OCI-LY7 (cell line): ENCODE results near the gene KHDRBS2. TPM values are rescaled to one million over a fixed set of nuclear protein-coding genes. Genes with fewer than 3 reads are reported as not detected.

ENCODE experiments used
- BruUV-seq: library from RNA; stranded (reverse); fragments of 400-500 nt; replicated peaks from 2 replicates; lab custom pipeline; 2021; lab: Mats Ljungman, UMichigan
- CTCF ChIA-PET: fragments of 300-600 bp; sonication (Branson Sonifier 250); formaldehyde crosslinking; loops from one replicate; lab custom pipeline; 2022; ENCODE audit warnings: antibody characterized with exemption; ENCODE audit not compliant: unreplicated experiment; lab: Charles Lee
- POLR2A ChIA-PET: fragments of 300-600 bp; sonication (Branson Sonifier 250); formaldehyde crosslinking; loops from one replicate; lab custom pipeline; 2022; ENCODE audit warnings: antibody characterized with exemption; lab: Charles Lee
- DNase-seq: peaks from one replicate; pipeline ENCODE4 v3.0.0-alpha.2; 2015; ENCODE audit warnings: low spot score
- H2AFZ ChIP-seq: fragments of 200-600 bp; sonication (generic), shearing (Covaris generic); 2 replicates; pipeline ENCODE4 v1.6.1; 2014; ENCODE audit warnings: mild to moderate bottlenecking, antibody characterized with exemption, low read length, moderate library complexity
- H3K27ac ChIP-seq: fragments of 200-600 bp; sonication (generic); 2 replicates; pipeline ENCODE4 v1.5.1; 2014; ENCODE audit warnings: mixed run types, low read depth, mild to moderate bottlenecking, moderate library complexity, low read length, inconsistent platforms; ENCODE audit not compliant: poor library complexity, severe bottlenecking
- H3K36me3 ChIP-seq: fragments of 200-600 bp; sonication (generic); 2 replicates; pipeline ENCODE4 v1.6.1; 2014; ENCODE audit warnings: mild to moderate bottlenecking, antibody characterized with exemption, low read length, moderate library complexity, mixed read lengths; ENCODE audit not compliant: insufficient read depth
- H3K4me1 ChIP-seq: fragments of 200-600 bp; sonication (generic); 2 replicates; pipeline ENCODE4 v1.5.1; 2014; ENCODE audit warnings: mild to moderate bottlenecking, low read length; ENCODE audit not compliant: insufficient read depth, poor library complexity, severe bottlenecking
- H3K4me2 ChIP-seq: fragments of 200-600 bp; sonication (generic); 2 replicates; pipeline ENCODE4 v1.6.1; 2014; ENCODE audit warnings: mild to moderate bottlenecking, low read length
- H3K4me3 ChIP-seq: fragments of 200-600 bp; sonication (generic); 2 replicates; pipeline ENCODE4 v1.5.1; 2014; ENCODE audit warnings: mild to moderate bottlenecking, low read depth, low read length; ENCODE audit not compliant: poor library complexity, severe bottlenecking
- H3K79me2 ChIP-seq: fragments of 200-600 bp; sonication (generic); 2 replicates; pipeline ENCODE4 v1.6.1; 2016; ENCODE audit warnings: low read depth, mild to moderate bottlenecking, low read length, moderate library complexity, mixed read lengths; ENCODE audit not compliant: insufficient read depth
- H3K9me2 ChIP-seq: fragments of 200-600 bp; sonication (generic); 2 replicates; pipeline ENCODE4 v1.6.1; 2016; ENCODE audit warnings: mild to moderate bottlenecking, low read length, mixed read lengths; ENCODE audit not compliant: insufficient read depth
- H3K9me3 ChIP-seq: fragments of 200-600 bp; sonication (generic); 2 replicates; pipeline ENCODE4 v1.6.1; 2014; ENCODE audit warnings: mild to moderate bottlenecking, mixed run types, low read length, mixed read lengths
- H4K20me1 ChIP-seq: fragments of 200-600 bp; sonication (generic); 2 replicates; pipeline ENCODE4 v1.6.1; 2014; ENCODE audit warnings: mild to moderate bottlenecking, antibody characterized with exemption, low read length, moderate library complexity, mixed read lengths; ENCODE audit not compliant: insufficient read depth
- CTCF ChIP-seq: fragments of 200-600 bp; sonication (generic); conservative IDR thresholded peaks from 2 replicates; pipeline ENCODE4 v1.5.1; 2014; ENCODE audit warnings: mild to moderate bottlenecking, antibody characterized with exemption, low read length, moderate library complexity, mixed read lengths
- EZH2phosphoT487 ChIP-seq: fragments of 200-600 bp; sonication (generic); IDR thresholded peaks from 2 replicates; pipeline ENCODE4 v1.6.1; 2018; ENCODE audit warnings: low read depth, borderline replicate concordance, mild to moderate bottlenecking, mixed run types, antibody characterized with exemption, low read length, moderate library complexity, mixed read lengths
- intact Hi-C: fragments of 100-400 bp; cut with micrococcal nuclease; formaldehyde crosslinking; loops from one replicate; pipeline ENCODE4 v1.10.0; 2022; ENCODE audit not compliant: unreplicated experiment
- total RNA-seq, 2 experiments: library from RNA; depleted of rRNA in 1 of 2; stranded (reverse); fragments of >200 nt in 1 of 2; shearing (Covaris generic) in 1 of 2; gene quantifications; 2 replicates each; pipeline ENCODE4 v1.2.3, GENCODE V29; 2014 to 2022

KHDRBS2 gene
- total RNA-seq, 2 experiments from 2014 or later, result 1.7 to 7.6 TPM

- H4K20me1 ChIP-seq, result no peaks in the 10 kb centered on the region
- no peaks in the 10 kb centered on the region for H3K79me2 ChIP-seq
- no peaks in the 10 kb centered on the region for H3K4me1 ChIP-seq
- H3K9me2 ChIP-seq, result no peaks in the 10 kb centered on the region
- H3K4me2 ChIP-seq, result no peak overlapping the region
- ChIA-PET POLR2A (interaction anchor here (0.5 to 1.4 kb wide), 4 partner anchors 8 to 576 kb away, joined by 3 to 4 read pairs (median 3); no protein-coding TSS in a partner anchor), CTCF (no interaction called here)
- DNase-seq, result no peak
- BruUV-seq, result no TSS peak
- no peaks in the 10 kb centered on the region for H3K36me3 ChIP-seq
- H3K9me3 ChIP-seq, result no peaks in the 10 kb centered on the region
- H3K4me3 ChIP-seq, result no peak overlapping the region
- no peak overlapping the region for H2AFZ ChIP-seq
- TF ChIP-seq CTCF (no peak), EZH2phosphoT487 (no peak)
- no peak overlapping the region for H3K27ac ChIP-seq
- intact Hi-C loops, result no loop called here
Observed at GRCh38 chr6:61649845-61650244, 636.2 kb downstream of the KHDRBS2 start.

GRCh38 chr6:61640463-61640862 lies 645.6 kb downstream of the KHDRBS2 start:
- no peaks in the 10 kb centered on the region for H3K9me2 ChIP-seq
- H3K9me3 ChIP-seq, result no peaks in the 10 kb centered on the region
- CTCF ChIA-PET, result no interaction called here
- no peak overlapping the region for H3K27ac ChIP-seq
- H2AFZ ChIP-seq, result no peak overlapping the region
- H3K36me3 ChIP-seq, result no peaks in the 10 kb centered on the region
- TF ChIP-seq EZH2phosphoT487 (no peak), CTCF (no peak)
- intact Hi-C loops, result no loop called here
- no peak overlapping the region for H3K4me3 ChIP-seq
- H4K20me1 ChIP-seq, result no peaks in the 10 kb centered on the region
- no peaks in the 10 kb centered on the region for H3K4me1 ChIP-seq
- H3K79me2 ChIP-seq, result no peaks in the 10 kb centered on the region
- H3K4me2 ChIP-seq, result no peak overlapping the region
- BruUV-seq, result no TSS peak
- POLR2A ChIA-PET, result no interaction called here
- no peak for DNase-seq
